ENCODE measurements around the gene ZXDC.

Gene ZXDC

DNA sequence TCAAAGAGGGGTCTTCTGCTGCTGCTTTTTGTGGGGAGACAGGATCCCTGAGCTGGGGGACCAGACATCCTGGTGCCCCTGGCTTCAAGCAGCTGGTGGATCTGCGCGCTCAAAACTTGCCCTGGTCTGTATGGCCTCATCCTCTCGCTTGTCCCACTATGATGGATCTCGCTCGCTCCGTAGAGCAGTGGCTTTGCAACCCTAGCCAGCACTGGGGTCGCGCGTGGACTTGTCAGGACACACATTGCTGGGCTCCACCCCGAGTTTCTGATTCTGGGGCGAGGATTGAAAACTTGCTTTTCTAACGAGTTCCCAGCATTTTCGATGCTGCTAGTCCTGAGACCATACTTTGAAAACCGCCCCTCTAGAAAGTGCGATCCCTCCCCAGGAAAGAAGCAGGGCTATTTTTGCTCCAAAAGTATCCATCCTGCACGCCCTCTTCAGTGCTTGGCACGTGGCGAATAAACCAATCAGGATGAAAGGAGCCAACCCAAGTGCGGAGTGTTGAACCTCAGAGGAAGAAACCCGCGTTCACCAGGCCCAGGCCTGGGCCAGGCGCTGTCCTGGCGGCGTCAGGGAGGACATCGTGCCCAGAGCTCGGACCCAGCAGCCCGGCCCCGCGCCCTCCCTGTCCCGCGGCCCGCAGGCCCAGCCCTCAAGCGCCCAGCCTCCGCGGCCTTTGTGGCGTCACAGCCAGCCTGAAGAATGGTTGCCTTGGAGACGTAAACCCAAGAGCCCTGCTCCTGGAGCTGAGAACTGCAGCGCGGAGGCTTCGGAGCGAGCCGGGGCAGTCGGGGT is 81.3 kb downstream of the ZXDC start, which contains the start of gene CFAP100:
Gene CFAP100, plus strand, starts transcription at position 731 of the 798 bp plus-strand sequence. CDS start 1,092 bp downstream, outside the sequence.
- DNase-seq (ENCODE audit: low spot score), result no peak

DNA sequence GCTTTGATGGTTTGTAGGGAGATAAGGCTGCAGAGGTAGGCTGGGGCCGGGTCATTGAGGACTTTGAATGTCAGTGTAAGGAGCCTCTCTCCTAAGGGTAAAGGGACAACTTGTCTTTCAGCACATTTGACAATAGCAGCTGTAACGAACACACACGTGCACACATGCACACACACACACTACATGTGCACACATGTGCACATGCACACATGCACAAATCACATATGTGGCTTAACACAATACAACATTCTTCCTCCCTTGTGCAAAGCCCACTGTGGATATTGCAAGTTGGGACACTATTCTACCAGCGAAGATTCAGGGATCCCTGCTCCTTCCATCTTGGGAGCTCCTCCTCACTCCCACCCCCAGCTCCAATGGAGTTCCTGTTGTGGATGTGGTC is 82.1 kb downstream of the ZXDC start:
- DNase-seq (ENCODE audit: low spot score), result no peak

DNA sequence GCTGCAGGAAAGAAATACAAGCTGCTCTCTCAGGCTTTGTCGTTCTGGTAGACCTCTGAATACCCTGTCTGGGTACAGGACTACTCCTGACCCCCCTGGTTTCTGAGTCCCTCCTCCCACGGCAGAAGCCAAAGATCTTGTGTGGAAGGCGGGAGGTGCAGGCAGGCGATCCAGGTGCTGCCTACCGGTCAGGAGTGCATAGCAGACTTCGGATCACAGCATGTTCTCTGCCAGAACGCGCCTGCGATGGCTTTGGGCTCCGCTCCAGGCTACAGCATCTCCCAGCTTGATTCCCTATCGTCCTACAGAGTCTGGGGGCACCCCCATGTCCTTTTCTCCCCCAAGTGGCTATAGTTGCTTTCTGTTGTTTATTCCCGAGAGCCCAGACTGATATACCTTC is 83.4 kb downstream of the ZXDC start:
- DNase-seq (ENCODE audit: low spot score), result no peak

DNA sequence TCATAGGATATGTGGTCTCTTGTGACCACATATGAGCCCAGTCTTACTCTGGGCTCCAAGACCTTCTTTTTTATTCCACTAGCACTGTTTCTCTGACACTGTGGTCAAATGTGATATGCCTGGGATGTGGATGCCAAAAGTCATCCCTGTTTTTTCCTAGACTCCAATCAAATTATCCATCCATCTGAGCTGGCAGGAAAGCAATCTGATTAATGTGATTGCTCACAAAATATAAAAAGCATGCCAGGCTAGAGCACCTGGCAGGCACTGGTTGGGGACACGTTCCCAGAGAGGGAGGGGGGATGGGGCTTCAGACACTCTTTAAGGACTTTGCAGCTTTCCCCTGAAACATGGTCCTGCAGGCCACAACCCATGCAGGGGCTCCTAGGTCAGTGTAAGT is 84.1 kb downstream of the ZXDC start:
- DNase-seq (ENCODE audit: low spot score), result no peak

DNA sequence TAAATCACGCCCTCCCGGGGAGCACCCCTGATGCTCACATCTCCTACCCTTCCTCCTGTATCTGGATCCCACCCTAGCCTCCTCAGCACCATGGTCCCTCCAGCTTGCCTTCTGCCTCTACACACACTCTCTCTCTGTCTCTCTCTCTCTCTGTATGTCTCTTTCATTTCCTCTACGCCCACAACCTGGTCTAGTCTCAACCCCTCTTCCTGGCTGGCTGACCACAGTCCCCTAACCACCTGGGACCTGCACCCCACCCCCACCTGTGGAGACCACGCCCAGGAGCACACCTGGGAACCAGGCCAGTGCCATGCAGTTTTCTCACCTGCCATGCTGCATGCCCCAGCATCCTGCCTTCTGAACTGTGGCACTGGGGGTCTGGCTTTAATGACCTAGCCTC is 84.9 kb downstream of the ZXDC start:
- no peak for DNase-seq (ENCODE audit: low spot score)

DNA sequence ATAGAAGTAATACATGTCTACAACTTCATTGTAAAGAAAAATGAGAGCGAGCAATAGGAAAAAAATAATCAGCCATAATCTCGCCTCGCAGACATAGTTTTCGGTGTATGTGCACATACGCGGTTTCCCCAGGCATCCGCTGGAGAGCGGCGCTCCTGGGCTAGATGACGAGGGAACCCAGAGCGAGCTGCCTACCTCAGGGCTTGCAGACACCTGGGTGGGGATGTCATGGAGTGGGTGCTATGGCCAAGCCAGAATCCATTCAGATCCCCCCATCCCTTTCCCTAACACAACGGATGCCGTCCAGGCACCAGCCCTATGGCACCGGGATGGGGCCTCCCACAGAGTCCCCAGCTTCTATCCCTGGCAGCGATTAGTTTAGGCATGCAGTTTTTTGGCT is 85.5 kb downstream of the ZXDC start:
- DNase-seq (ENCODE audit: low spot score), result no peak

DNA sequence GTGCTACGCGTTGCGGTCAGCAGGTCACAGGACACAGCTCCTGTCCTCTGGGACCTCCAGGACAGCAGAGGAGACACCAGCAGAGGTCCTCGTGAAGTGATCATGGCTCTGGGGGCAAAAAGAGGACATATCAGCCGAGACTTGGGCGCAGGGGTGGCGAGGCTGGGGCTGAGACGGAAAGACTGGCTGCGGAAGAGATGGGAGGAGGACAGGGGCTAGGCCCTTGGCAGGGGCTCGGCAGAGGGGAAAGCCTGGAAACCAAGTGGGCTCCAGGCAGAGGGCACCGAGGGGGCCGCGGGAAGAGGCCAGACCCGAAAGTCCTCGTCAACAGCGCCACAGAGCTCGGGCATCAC is 85.9 kb downstream of the ZXDC start:
- no peak for DNase-seq (ENCODE audit: low spot score)

DNA sequence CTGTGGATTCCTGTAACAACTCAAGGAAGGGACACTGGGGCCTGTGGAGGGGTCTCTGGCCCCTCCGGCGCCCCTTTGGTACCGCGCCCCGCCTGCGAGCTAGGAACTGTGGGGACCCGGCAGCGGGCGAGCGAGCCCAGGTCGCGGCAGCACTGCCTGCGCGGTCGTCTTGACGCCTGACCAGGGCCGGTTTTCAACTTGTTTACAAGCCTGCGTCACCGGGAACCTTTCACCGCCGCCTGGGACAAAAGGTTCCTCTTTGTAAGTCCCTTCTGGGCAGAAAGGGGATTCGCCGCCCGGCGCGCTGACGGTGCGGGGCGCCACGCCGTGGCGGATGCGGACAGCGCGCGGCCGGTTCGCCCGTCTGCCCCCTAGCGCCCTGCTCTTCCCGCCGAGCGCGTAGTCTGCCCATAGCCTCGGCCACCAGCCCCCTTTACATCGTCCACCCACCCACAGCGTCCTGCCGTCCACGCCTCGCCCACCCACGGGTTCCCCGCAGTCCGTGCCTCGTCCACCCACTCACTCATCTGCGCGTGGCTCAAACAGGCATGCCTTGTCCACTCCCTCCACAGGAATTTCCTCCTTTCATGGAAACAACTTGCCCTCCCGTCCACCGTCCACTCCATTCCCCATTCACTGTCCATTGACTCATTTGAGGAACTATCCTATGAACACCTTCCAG is 86.4 kb downstream of the ZXDC start:
- peak; percentile 77 for DNase-seq (ENCODE audit: low spot score)

All from NAMALWA (cell line).